HT1080 (cell line): ENCODE measurements around the gene KCNN3. TPM values are rescaled to one million over a fixed set of nuclear protein-coding genes. Genes with fewer than 3 reads are reported as not detected.
A peak's percentile ranks its signal among the peaks of the same experiment; 100 is the strongest.

Experiments
- DNase-seq: peaks from one replicate; pipeline ENCODE4 v3.0.0-alpha.2; 2015; ENCODE audit warnings: low read depth
- total RNA-seq: library from RNA; depleted of rRNA; stranded (reverse); fragments of >200 nt; shearing (Covaris generic); gene quantifications from 2 replicates; pipeline ENCODE4 v1.2.3, GENCODE V29; 2014

Gene KCNN3
- total RNA-seq, 1 experiment from 2014 or later, result 0.34 TPM

- DNase-seq, result no peak
These were observed 71.4 kb downstream of the KCNN3 start for GRCh38 chr1:154798645-154799044.

GRCh38 chr1:154797175-154797574 lies 72.9 kb downstream of the KCNN3 start:
- no peak for DNase-seq

- no peak for DNase-seq
These were observed 73.7 kb downstream of the KCNN3 start for GRCh38 chr1:154796303-154796892.

GRCh38 chr1:154794608-154795007 lies 75.5 kb downstream of the KCNN3 start:
- DNase-seq, result no peak

GRCh38 chr1:154793685-154794084 lies 76.4 kb downstream of the KCNN3 start:
- DNase-seq, result no peak

- DNase-seq, result no peak
These were observed 77.2 kb downstream of the KCNN3 start for GRCh38 chr1:154792899-154793298.

- DNase-seq, result peak; percentile 86
These were observed 78.6 kb downstream of the KCNN3 start for GRCh38 chr1:154791292-154792166.

GRCh38 chr1:154788886-154789285 lies 81.2 kb downstream of the KCNN3 start:
- DNase-seq, result no peak

- no peak for DNase-seq
These were observed 81.8 kb downstream of the KCNN3 start for GRCh38 chr1:154788110-154788870.

GRCh38 chr1:154786804-154787570 lies 83.1 kb downstream of the KCNN3 start:
- DNase-seq, result no peak

- DNase-seq, result no peak
These were observed 85.1 kb downstream of the KCNN3 start for GRCh38 chr1:154784924-154785531.

GRCh38 chr1:154784416-154784815 lies 85.7 kb downstream of the KCNN3 start:
- no peak for DNase-seq

- no peak for DNase-seq
These were observed 86.1 kb downstream of the KCNN3 start for GRCh38 chr1:154783976-154784375.

- no peak for DNase-seq
These were observed 89.5 kb downstream of the KCNN3 start for GRCh38 chr1:154780541-154780940.

GRCh38 chr1:154779551-154780189 lies 90.4 kb downstream of the KCNN3 start:
- DNase-seq, result no peak

GRCh38 chr1:154778944-154779343 lies 91.1 kb downstream of the KCNN3 start:
- no peak for DNase-seq

GRCh38 chr1:154778275-154778674 lies 91.8 kb downstream of the KCNN3 start:
- DNase-seq, result no peak

- peak; percentile 8 for DNase-seq
These were observed 92.3 kb downstream of the KCNN3 start for GRCh38 chr1:154777781-154778180.

GRCh38 chr1:154777154-154777553 lies 92.9 kb downstream of the KCNN3 start:
- no peak for DNase-seq
